Measurements from ENCODE around the gene CDC16.

CDC16 gene

DNA sequence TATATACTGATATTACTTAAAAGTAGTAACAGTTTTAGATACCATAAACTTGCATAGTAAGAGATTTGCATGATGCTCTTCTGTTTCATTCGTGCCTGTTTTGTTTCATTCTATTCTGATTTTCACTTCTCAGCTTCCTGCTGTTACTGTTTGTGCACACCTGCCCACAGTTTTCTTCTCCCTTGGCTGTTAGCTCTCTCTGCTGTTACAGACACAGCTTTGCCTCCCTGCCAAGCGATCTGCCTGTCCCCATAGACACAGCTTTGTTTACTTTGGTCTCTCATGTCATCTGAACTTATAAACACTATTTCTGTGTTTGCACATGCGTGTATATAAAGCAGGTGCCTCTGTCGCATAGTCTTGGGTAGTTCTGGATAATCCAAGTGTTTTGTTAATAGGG lies 25.3 kb downstream of the CDC16 start:
- no peak overlapping the region for H2AFZ ChIP-seq (ENCODE audit: low read length)
- no peaks in the 10 kb centered on the region for H3K79me2 ChIP-seq (ENCODE audit: insufficient read depth, low read length)
- peaks cover 7% of the 10 kb centered on the region for H4K20me1 ChIP-seq (ENCODE audit: insufficient read depth, low read length, poor library complexity, severe bottlenecking)
- H3K27me3 ChIP-seq (ENCODE audit: insufficient read depth, low read length, poor library complexity, severe bottlenecking) = no peaks in the 10 kb centered on the region
- no peak for TF ChIP-seq EZH2phosphoT487 (IDR thresholded peaks at IDR 0.05; ENCODE audit: borderline replicate concordance)
- TF ChIP-seq, protein P1, sequence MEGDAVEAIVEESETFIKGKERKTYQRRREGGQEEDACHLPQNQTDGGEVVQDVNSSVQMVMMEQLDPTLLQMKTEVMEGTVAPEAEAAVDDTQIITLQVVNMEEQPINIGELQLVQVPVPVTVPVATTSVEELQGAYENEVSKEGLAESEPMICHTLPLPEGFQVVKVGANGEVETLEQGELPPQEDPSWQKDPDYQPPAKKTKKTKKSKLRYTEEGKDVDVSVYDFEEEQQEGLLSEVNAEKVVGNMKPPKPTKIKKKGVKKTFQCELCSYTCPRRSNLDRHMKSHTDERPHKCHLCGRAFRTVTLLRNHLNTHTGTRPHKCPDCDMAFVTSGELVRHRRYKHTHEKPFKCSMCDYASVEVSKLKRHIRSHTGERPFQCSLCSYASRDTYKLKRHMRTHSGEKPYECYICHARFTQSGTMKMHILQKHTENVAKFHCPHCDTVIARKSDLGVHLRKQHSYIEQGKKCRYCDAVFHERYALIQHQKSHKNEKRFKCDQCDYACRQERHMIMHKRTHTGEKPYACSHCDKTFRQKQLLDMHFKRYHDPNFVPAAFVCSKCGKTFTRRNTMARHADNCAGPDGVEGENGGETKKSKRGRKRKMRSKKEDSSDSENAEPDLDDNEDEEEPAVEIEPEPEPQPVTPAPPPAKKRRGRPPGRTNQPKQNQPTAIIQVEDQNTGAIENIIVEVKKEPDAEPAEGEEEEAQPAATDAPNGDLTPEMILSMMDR (conservative IDR thresholded peaks at IDR 0.05; ENCODE audit: low read length) = no peak
- H3K9me3 ChIP-seq (ENCODE audit: insufficient read depth, low read depth, low read length) = no peaks in the 10 kb centered on the region
- no peak overlapping the region for H3K4me3 ChIP-seq (ENCODE audit: low read length, poor library complexity, severe bottlenecking)
- no peaks in the 10 kb centered on the region for H3K9me2 ChIP-seq (replicated peaks; ENCODE audit: low read depth, low read length)
- no peak overlapping the region for H3K4me2 ChIP-seq (ENCODE audit: low read depth, low read length, poor library complexity, severe bottlenecking)
- peaks cover 53% of the 10 kb centered on the region for H3K4me1 ChIP-seq (ENCODE audit: insufficient read depth, low read length, poor library complexity, severe bottlenecking)
- no peak overlapping the region for H3K9ac ChIP-seq (ENCODE audit: low read depth, low read length, poor library complexity, severe bottlenecking)
- peaks cover 68% of the 10 kb centered on the region; the same call in 1 of the 2 replicates for H3K36me3 ChIP-seq (ENCODE audit: insufficient read depth, low read length)
- H3F3A ChIP-seq (ENCODE audit: low read depth) = peaks cover 8% of the 10 kb centered on the region

DNA sequence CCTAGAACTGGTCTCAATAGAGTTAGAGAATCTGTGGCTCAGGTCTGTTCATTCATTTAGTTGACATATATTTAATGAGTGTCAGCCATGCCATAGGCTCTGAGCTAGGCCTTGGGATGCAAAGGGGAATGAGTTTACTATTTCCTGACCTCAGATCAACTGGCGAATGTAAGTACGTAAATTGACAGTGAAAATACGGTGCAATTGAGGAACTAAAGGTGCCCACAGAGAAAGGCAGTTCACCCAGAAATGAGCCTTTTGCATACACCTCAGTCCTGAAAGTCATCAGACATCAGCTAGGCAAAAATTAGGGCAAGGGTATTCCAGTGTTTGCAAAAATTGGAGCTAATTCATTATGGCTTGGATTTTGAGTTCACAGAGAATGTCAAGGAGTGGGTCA lies 26.1 kb downstream of the CDC16 start:
- Histone ChIP-seq H4K20me1 (ENCODE audit: insufficient read depth, low read length, poor library complexity, severe bottlenecking) (peaks cover 7% of the 10 kb centered on the region), H3K9ac (ENCODE audit: low read depth, low read length, poor library complexity, severe bottlenecking) (no peak overlapping the region), H3F3A (ENCODE audit: low read depth) (peaks cover 8% of the 10 kb centered on the region), H3K9me2 (replicated peaks; ENCODE audit: low read depth, low read length) (no peaks in the 10 kb centered on the region), H3K4me2 (ENCODE audit: low read depth, low read length, poor library complexity, severe bottlenecking) (no peak overlapping the region), H3K27me3 (ENCODE audit: insufficient read depth, low read length, poor library complexity, severe bottlenecking) (no peaks in the 10 kb centered on the region), H2AFZ (ENCODE audit: low read length) (no peak overlapping the region), H3K4me1 (ENCODE audit: insufficient read depth, low read length, poor library complexity, severe bottlenecking) (peaks cover 57% of the 10 kb centered on the region), H3K9me3 (ENCODE audit: insufficient read depth, low read depth, low read length) (no peaks in the 10 kb centered on the region), H3K36me3 (ENCODE audit: insufficient read depth, low read length) (peaks cover 68% of the 10 kb centered on the region; the same call in 1 of the 2 replicates), H3K79me2 (ENCODE audit: insufficient read depth, low read length) (no peaks in the 10 kb centered on the region), H3K4me3 (ENCODE audit: low read length, poor library complexity, severe bottlenecking) (no peak overlapping the region)
- TF ChIP-seq, protein P1 (conservative IDR thresholded peaks at IDR 0.05; ENCODE audit: low read length) = no peak
- no peak for TF ChIP-seq EZH2phosphoT487 (IDR thresholded peaks at IDR 0.05; ENCODE audit: borderline replicate concordance)

DNA sequence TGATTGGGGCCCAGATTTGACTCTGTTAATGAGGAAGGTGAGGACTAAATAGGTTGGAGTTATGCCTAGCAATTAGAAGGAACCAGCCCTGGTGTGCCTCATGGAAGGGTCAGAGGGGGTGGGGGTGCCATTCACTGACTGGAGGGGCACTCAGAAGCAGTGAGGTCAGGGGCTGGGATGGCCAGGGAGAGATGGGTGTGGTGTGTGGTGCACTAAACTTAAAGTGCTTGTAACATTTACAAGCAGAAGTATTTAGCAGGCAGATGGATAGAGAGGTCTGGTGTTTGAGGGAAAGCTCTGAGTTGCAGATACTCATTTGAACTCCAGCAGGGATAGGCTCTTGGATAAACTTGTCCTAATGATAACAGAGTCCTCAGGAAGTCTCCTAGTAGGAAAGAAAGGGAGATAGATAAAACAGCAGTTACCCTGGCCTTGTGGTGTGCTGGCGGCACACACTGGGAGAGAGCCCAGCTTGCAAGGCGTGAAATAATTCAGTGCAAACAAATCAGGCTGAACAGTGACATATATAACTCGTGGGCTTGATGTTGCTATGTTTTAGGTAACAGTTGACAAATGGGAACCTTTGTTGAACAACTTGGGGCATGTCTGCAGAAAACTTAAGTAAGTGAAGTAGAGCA lies 26.8 kb downstream of the CDC16 start:
- H3K4me3 ChIP-seq (ENCODE audit: low read length, poor library complexity, severe bottlenecking) = no peak overlapping the region
- H3F3A ChIP-seq (ENCODE audit: low read depth) = peaks cover 8% of the 10 kb centered on the region
- no peaks in the 10 kb centered on the region for H3K9me2 ChIP-seq (replicated peaks; ENCODE audit: low read depth, low read length)
- H2AFZ ChIP-seq (ENCODE audit: low read length) = no peak overlapping the region
- peaks cover 7% of the 10 kb centered on the region for H4K20me1 ChIP-seq (ENCODE audit: insufficient read depth, low read length, poor library complexity, severe bottlenecking)
- no peaks in the 10 kb centered on the region for H3K79me2 ChIP-seq (ENCODE audit: insufficient read depth, low read length)
- peak overlapping the region; percentile 46 for H3K9ac ChIP-seq (ENCODE audit: low read depth, low read length, poor library complexity, severe bottlenecking)
- no peaks in the 10 kb centered on the region for H3K27me3 ChIP-seq (ENCODE audit: insufficient read depth, low read length, poor library complexity, severe bottlenecking)
- H3K36me3 ChIP-seq (ENCODE audit: insufficient read depth, low read length) = peaks cover 67% of the 10 kb centered on the region; the same call in 1 of the 2 replicates
- H3K4me1 ChIP-seq (ENCODE audit: insufficient read depth, low read length, poor library complexity, severe bottlenecking) = peaks cover 57% of the 10 kb centered on the region
- TF ChIP-seq EZH2phosphoT487 (IDR thresholded peaks at IDR 0.05; ENCODE audit: borderline replicate concordance) = no peak
- TF ChIP-seq, protein P1 (conservative IDR thresholded peaks at IDR 0.05; ENCODE audit: low read length) = no peak
- no peak overlapping the region for H3K4me2 ChIP-seq (ENCODE audit: low read depth, low read length, poor library complexity, severe bottlenecking)
- no peaks in the 10 kb centered on the region for H3K9me3 ChIP-seq (ENCODE audit: insufficient read depth, low read depth, low read length)

Measured in Loucy (cell line).